DND-41 (cell line): ENCODE measurements around the gene CNDP2.
"Not testable (repeated sequence)": the region's sequence is repeated elsewhere in the genome, so short reads cannot be mapped to it uniquely, and the experiment has no call there.

ENCODE experiments used
- ATAC-seq: fragments of 200-7000 bp; cut with Tn5 transposase; 3 replicates; pipeline ENCODE4 v1.9.1; 2021; ENCODE audit warnings: low read depth; ENCODE audit not compliant: insufficient read depth
- DNase-seq: peaks from one replicate; pipeline ENCODE4 v3.0.0-alpha.2; 2020
- H2AFZ ChIP-seq: 2 replicates; pipeline ENCODE4 v1.6.0; 2012; ENCODE audit warnings: low read depth, low read length
- H3K27ac ChIP-seq: 2 replicates; pipeline ENCODE4 v1.5.1; 2012; ENCODE audit warnings: low read length, inconsistent platforms
- H3K27me3 ChIP-seq: fragments of 200-600 bp; sonication (generic); 2 replicates; pipeline ENCODE4 v1.6.0; 2012; ENCODE audit warnings: low read length, mild to moderate bottlenecking, inconsistent platforms; ENCODE audit not compliant: insufficient read depth, poor library complexity
- H3K36me3 ChIP-seq: 2 replicates; pipeline ENCODE4 v1.5.1; 2012; ENCODE audit warnings: low read length, inconsistent platforms; ENCODE audit not compliant: insufficient read depth
- H3K4me1 ChIP-seq: 2 replicates; pipeline ENCODE4 v1.5.1; 2012; ENCODE audit warnings: mild to moderate bottlenecking, low read length; ENCODE audit not compliant: insufficient read depth
- H3K4me2 ChIP-seq: 2 replicates; pipeline ENCODE4 v1.6.0; 2012; ENCODE audit warnings: mild to moderate bottlenecking, moderate library complexity, low read length, inconsistent platforms; ENCODE audit not compliant: insufficient read depth
- H3K4me3 ChIP-seq, 2 experiments: fragments of 200-600 bp in 1 of 2; shearing (Covaris generic) in 1 of 2; 2 replicates each; pipeline ENCODE4 v1.5.1; 2012 to 2016; ENCODE audit warnings: inconsistent platforms in 2 of 2, low read length in 2 of 2, mild to moderate bottlenecking in 2 of 2, low read depth in 1 of 2, moderate library complexity in 1 of 2
- H3K79me2 ChIP-seq: 2 replicates; pipeline ENCODE4 v1.6.0; 2012; ENCODE audit warnings: low read length, inconsistent platforms; ENCODE audit not compliant: insufficient read depth
- H3K9ac ChIP-seq: 2 replicates; pipeline ENCODE4 v1.6.0; 2012; ENCODE audit warnings: low read depth, mild to moderate bottlenecking, inconsistent platforms, low read length, moderate library complexity
- H3K9me3 ChIP-seq: 2 replicates; pipeline ENCODE4 v1.5.1; 2012; ENCODE audit warnings: low read length, moderate library complexity, mild to moderate bottlenecking, inconsistent platforms; ENCODE audit not compliant: insufficient read depth, severe bottlenecking
- H4K20me1 ChIP-seq: 2 replicates; pipeline ENCODE4 v1.6.0; 2012; ENCODE audit warnings: low read length; ENCODE audit not compliant: insufficient read depth
- CTCF ChIP-seq: IDR thresholded peaks from 2 replicates; pipeline ENCODE4 v1.5.1; 2012; ENCODE audit warnings: borderline replicate concordance, low read length, moderate library complexity, mild to moderate bottlenecking; ENCODE audit not compliant: poor library complexity, severe bottlenecking; ENCODE audit errors: extremely low read depth
- EZH2 ChIP-seq: IDR thresholded peaks from 3 replicates; pipeline ENCODE4 v1.6.1; 2012; ENCODE audit warnings: borderline replicate concordance, low read depth, mild to moderate bottlenecking, moderate library complexity, low read length, inconsistent platforms; ENCODE audit not compliant: severe bottlenecking

CNDP2 gene

DNA sequence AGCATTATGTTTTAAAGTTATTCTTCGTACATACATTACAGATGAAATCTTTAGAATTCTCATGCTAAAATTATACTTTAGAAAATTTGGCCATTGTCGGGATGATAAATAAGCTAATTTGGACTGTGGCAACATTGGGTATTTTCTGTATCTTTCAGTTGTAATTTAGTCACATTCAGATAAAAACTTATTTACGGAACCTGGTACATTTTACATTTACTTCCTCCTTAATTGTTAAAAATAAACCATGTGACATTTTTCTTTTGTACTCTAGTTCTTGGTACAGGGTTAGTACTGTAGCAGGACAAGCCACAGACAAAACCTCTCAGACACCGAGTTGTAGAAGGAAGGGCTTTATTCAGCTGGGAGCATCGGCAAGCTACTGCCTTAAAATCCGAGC, 4.2 kb downstream of the CNDP2 start:
- Histone ChIP-seq H3K36me3 (peaks cover 59% of the 10 kb centered on the region), H3K27me3 (no peaks in the 10 kb centered on the region), H3K27ac (no peak overlapping the region), H3K4me1 (peaks cover 47% of the 10 kb centered on the region), H3K9me3 (no peaks in the 10 kb centered on the region), H3K4me3 (peak overlapping the region; percentile 23 to 91; a peak in 2 of 4 replicates), H3K4me2 (peak overlapping the region; percentile 98), H2AFZ (no peak overlapping the region), H4K20me1 (no peaks in the 10 kb centered on the region; the same call in 1 of the 2 replicates), H3K9ac (peak overlapping the region; percentile 61; the same call in 1 of the 2 replicates), H3K79me2 (peaks cover 56% of the 10 kb centered on the region)
- ATAC-seq (no peak), DNase-seq (no peak)
- TF ChIP-seq EZH2 (no peak), CTCF (no peak)

DNA sequence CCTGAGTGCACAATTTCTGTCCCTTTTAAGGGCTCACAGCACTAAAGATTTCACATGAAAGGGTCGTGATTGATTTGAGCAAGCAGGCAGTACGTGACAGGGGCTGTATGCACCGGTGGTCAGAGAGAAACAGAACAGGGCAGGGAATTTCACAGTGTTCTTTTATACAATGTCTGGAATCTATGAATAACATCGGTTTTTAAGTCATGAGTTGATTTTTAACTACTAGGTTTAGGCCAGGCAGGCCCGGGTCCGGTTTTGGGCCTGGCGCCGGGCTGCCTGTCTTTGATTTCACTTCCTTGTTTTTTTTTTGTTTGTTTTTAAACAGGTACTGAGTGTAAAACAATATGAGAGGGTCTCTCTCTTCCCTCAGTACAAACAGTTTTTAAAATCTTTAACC, 4.6 kb downstream of the CNDP2 start:
- not testable (repeated sequence) for H2AFZ ChIP-seq, H3K4me3 ChIP-seq, DNase-seq, H3K9ac ChIP-seq, H3K27ac ChIP-seq, H4K20me1 ChIP-seq, H3K9me3 ChIP-seq, ATAC-seq, H3K27me3 ChIP-seq
- peaks cover 43% of the 10 kb centered on the region for H3K4me1 ChIP-seq
- 0 out of 2 replicates have a peak overlapping the region, but pooled peaks have one; percentile 98 for H3K4me2 ChIP-seq
- peaks cover 63% of the 10 kb centered on the region for H3K36me3 ChIP-seq
- H3K79me2 ChIP-seq = peaks cover 56% of the 10 kb centered on the region

DNA sequence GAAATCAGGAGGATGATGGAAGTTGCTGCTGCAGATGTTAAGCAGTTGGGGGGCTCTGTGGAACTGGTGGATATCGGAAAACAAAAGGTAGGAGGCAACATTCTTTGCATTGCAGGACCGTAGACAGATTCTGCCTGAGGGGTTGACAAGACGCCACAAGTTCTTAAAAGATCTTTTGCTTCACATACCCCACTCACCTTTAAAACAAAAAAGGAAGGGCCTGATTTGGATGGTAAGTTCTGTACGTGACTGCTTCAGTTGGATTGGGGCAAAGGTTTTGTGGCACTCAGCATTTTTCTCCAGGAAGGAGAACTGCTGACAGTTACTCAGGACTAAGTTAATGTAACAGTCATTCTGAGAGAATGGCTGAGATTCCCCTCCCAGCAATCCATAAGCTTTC, 5.2 kb downstream of the CNDP2 start:
- H3K27ac ChIP-seq = no peak overlapping the region
- H3K4me2 ChIP-seq = peak overlapping the region; percentile 24; the same call in 1 of the 2 replicates
- H4K20me1 ChIP-seq = no peaks in the 10 kb centered on the region; the same call in 1 of the 2 replicates
- H3K79me2 ChIP-seq = peaks cover 53% of the 10 kb centered on the region
- H3K27me3 ChIP-seq = no peaks in the 10 kb centered on the region
- H3K36me3 ChIP-seq = peaks cover 67% of the 10 kb centered on the region
- H2AFZ ChIP-seq = no peak overlapping the region
- peaks cover 43% of the 10 kb centered on the region for H3K4me1 ChIP-seq
- TF ChIP-seq CTCF = no peak
- TF ChIP-seq EZH2 = no peak
- DNase-seq = no peak
- no peak for ATAC-seq
- no peak overlapping the region for H3K4me3 ChIP-seq
- no peak overlapping the region for H3K9ac ChIP-seq
- no peaks in the 10 kb centered on the region for H3K9me3 ChIP-seq

DNA sequence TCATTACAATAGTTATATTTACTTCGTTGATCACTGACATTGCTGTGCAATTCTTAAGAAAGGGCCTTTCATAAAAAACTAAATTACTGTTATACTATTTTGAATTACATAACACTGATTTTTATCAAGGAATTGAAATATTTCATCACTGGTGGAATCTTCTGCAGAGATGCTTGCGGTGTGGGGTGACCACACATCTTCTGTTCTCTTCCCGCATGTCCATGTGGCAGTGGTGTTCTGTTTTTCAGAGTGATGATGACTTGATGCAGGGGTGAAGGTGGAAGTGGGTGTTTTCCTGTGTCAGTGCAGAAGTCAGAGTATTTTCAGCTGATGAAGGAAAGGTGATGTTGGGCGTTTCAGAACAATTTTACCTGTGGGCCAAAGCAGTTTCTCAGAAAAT, 7.0 kb downstream of the CNDP2 start:
- Histone ChIP-seq H2AFZ (no peak overlapping the region), H3K4me1 (peaks cover 27% of the 10 kb centered on the region), H3K36me3 (peaks cover 73% of the 10 kb centered on the region), H3K4me3 (no peak overlapping the region), H3K27me3 (no peaks in the 10 kb centered on the region), H3K79me2 (peaks cover 36% of the 10 kb centered on the region), H3K9me3 (no peaks in the 10 kb centered on the region), H4K20me1 (peaks cover 3% of the 10 kb centered on the region; the same call in 1 of the 2 replicates), H3K27ac (no peak overlapping the region), H3K4me2 (no peak overlapping the region), H3K9ac (no peak overlapping the region)
- TF ChIP-seq CTCF (no peak), EZH2 (no peak)
- DNase-seq (no peak), ATAC-seq (no peak)
